CD4-positive, CD25-positive, alpha-beta regulatory T cell (primary cell): ENCODE measurements around the gene NRN1L. TPM values are rescaled to one million over a fixed set of nuclear protein-coding genes. Genes with fewer than 3 reads are reported as not detected.

Experiments
- ATAC-seq, 2 donors: fragments of 150-1000 bp; cut with Tn5 transposase; one replicate each; pipeline ENCODE4 v1.10.0; 2021; ENCODE audit warnings: low read depth in 2 of 2, moderate number of reproducible peaks in 2 of 2, moderate library complexity in 1 of 2
- DNase-seq, 3 donors: peaks; one replicate each; pipeline versions ENCODE4 v3.0.0 to v3.0.0-alpha.2; 2012 to 2022; ENCODE audit warnings: mixed read lengths in 1 of 3
- H3K27ac ChIP-seq: one replicate; pipeline ENCODE4 v1.7.0; 2013; ENCODE audit warnings: mild to moderate bottlenecking, low read length; ENCODE audit not compliant: insufficient read depth, poor library complexity, severe bottlenecking
- H3K27me3 ChIP-seq: one replicate; pipeline ENCODE4 v1.7.0; 2013; ENCODE audit warnings: low read length; ENCODE audit not compliant: control insufficient read depth, insufficient read depth
- H3K36me3 ChIP-seq: one replicate; pipeline ENCODE4 v1.7.0; 2013; ENCODE audit warnings: mild to moderate bottlenecking, low read length, moderate library complexity; ENCODE audit not compliant: control insufficient read depth, insufficient read depth
- H3K4me1 ChIP-seq: 2 replicates; pipeline ENCODE4 v1.7.0; 2013; ENCODE audit warnings: mild to moderate bottlenecking, low read length; ENCODE audit not compliant: insufficient read depth, control insufficient read depth, poor library complexity, severe bottlenecking
- H3K4me3 ChIP-seq: one replicate; pipeline ENCODE4 v1.7.0; 2013; ENCODE audit warnings: low read depth, mild to moderate bottlenecking, low read length, moderate library complexity
- H3K9me3 ChIP-seq, 2 experiments: 1 replicate in 1 of 2; 2 replicates in 1 of 2; pipeline ENCODE4 v1.7.0; 2013; ENCODE audit warnings: low read length in 2 of 2, mild to moderate bottlenecking in 1 of 2, moderate library complexity in 1 of 2; ENCODE audit not compliant: control insufficient read depth in 2 of 2
- H3K27ac Mint-ChIP-seq, 3 donors: one replicate each; pipeline ENCODE4 v1.8.0; 2020 to 2022; ENCODE audit warnings: mild to moderate bottlenecking in 3 of 3, mixed read lengths in 3 of 3, moderate library complexity in 2 of 3
- H3K27me3 Mint-ChIP-seq: one replicate; pipeline ENCODE4 v1.8.0; 2022; ENCODE audit warnings: mild to moderate bottlenecking, mixed read lengths
- H3K36me3 Mint-ChIP-seq: one replicate; pipeline ENCODE4 v1.8.0; 2020; ENCODE audit warnings: mixed read lengths
- H3K4me1 Mint-ChIP-seq, 4 donors: one replicate each; pipeline ENCODE4 v1.8.0; 2020 to 2022; ENCODE audit warnings: mixed read lengths in 4 of 4, mild to moderate bottlenecking in 1 of 4
- H3K4me3 Mint-ChIP-seq, 4 donors: one replicate each; pipeline ENCODE4 v1.8.0; 2020 to 2022; ENCODE audit warnings: mild to moderate bottlenecking in 4 of 4, mixed read lengths in 4 of 4, moderate library complexity in 3 of 4
- H3K9me3 Mint-ChIP-seq, 7 donors: one replicate each; pipeline ENCODE4 v1.8.0; 2020 to 2022; ENCODE audit warnings: mixed read lengths in 7 of 7, mild to moderate bottlenecking in 3 of 7, moderate library complexity in 2 of 7
- polyA plus RNA-seq, 4 donors: library from polyadenylated mRNA; unstranded; fragments of 300-500 nt; fragmentation: Illumina TruSeq; gene quantifications; one replicate each; pipeline ENCODE4 v1.2.3, GENCODE V29; 2021
- total RNA-seq: library from RNA; stranded (reverse); gene quantifications from one replicate; pipeline ENCODE4 v1.2.3, GENCODE V29; 2022

The NRN1L gene
- total and polyA plus RNA-seq, 5 donors from 2014 or later, result 0.37 to 2.7 (median 0.65) TPM; not detected in 2

DNA sequence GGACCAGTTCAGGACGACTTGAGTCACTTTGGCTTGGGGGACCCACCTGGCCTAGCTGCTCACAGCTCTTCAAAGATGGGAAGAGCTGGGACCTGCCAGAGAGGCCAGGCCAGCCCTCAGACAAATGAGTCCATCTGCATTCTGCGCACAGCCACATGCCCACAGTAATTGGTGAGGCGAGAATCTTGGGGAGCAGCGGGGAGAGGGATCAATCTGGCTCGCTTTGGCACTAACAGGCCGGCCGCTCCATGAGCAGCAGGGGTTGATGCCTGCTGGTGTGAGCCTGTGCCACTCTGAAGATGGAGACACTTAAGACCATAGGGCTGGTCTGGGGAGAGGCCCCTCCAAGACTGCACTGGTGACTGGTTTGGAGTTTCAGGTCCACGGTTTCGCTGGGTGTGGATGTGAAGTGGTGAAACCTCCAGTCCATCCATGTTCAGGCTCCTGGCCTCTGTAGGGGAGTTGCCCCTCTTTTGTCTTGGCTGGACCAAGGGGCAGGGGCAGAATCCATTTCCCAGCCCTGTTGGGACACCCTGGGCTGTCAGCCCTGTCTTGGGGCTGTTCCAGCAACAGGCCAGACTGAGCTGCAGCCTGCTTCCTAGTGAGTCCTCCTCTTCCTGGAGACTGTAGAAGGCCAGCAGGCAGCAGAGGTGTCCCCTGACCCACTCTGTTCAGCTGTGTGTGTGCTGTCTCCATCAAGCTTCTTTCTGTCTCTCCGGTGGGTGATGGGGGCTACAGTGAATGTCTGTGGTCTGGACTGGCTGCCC lies 39.6 kb downstream of the NRN1L start:
- Histone ChIP-seq H3K27ac (no peak overlapping the region), H3K4me1 (peaks cover 6% of the 10 kb centered on the region), H3K4me3 (no peak overlapping the region), H3K36me3 (peaks cover 22% of the 10 kb centered on the region), H3K27me3 (no peaks in the 10 kb centered on the region), H3K9me3 (no peaks in the 10 kb centered on the region)
- Mint-ChIP-seq H3K4me1 (peaks cover 0 to 17% (median 2%) of the 10 kb centered on the region in 4 donors), H3K27me3 (no peaks in the 10 kb centered on the region), H3K27ac (peak overlapping the region in 1 of 3 donors; percentile 8), H3K9me3 (no peaks in the 10 kb centered on the region), H3K36me3 (no peaks in the 10 kb centered on the region), H3K4me3 (no peak overlapping the region)
- no peak for DNase-seq
- no peak for ATAC-seq

DNA sequence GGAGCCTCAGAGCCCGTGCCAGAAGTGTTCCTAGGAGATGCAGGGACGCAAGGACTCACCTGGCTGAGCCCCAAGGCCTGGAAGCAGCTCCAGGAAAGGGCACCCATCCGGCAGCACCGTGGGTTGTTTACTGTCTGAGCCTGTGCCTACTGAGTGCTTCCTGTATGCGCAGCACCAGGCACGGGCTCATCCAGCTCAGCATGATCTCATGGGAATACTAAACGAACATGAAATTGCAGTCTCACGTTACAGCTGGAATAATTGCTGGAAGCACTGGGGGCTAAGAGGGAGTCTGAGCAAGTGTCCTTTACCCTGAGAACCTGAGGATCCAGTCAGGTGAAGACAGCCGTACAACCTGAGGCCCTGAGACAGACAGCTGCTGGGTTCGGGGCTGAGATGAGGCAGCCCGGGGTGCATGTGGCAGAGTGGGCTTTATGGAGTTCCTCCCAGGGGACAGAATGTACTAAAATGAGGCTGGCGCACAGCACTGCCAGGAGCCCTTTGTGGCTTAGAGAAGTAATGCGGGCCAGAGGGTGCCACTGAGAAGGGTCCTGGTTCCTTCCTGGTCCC lies 41.6 kb downstream of the NRN1L start:
- peaks cover 0 to 1% (median 0%) of the 10 kb centered on the region in 7 donors for H3K9me3 Mint-ChIP-seq
- H3K4me1 ChIP-seq, result peaks cover 6% of the 10 kb centered on the region
- DNase-seq (no peak), ATAC-seq (no peak)
- no peak overlapping the region for H3K4me3 Mint-ChIP-seq
- H3K27ac Mint-ChIP-seq, result no peak overlapping the region
- H3K36me3 Mint-ChIP-seq, result no peaks in the 10 kb centered on the region
- no peaks in the 10 kb centered on the region for H3K27me3 ChIP-seq
- H3K27ac ChIP-seq, result no peak overlapping the region
- H3K9me3 ChIP-seq, result no peaks in the 10 kb centered on the region
- H3K4me3 ChIP-seq, result no peak overlapping the region
- H3K4me1 Mint-ChIP-seq, result peaks cover 0 to 17% (median 2%) of the 10 kb centered on the region in 4 donors
- H3K27me3 Mint-ChIP-seq, result no peaks in the 10 kb centered on the region
- H3K36me3 ChIP-seq, result peaks cover 19% of the 10 kb centered on the region

DNA sequence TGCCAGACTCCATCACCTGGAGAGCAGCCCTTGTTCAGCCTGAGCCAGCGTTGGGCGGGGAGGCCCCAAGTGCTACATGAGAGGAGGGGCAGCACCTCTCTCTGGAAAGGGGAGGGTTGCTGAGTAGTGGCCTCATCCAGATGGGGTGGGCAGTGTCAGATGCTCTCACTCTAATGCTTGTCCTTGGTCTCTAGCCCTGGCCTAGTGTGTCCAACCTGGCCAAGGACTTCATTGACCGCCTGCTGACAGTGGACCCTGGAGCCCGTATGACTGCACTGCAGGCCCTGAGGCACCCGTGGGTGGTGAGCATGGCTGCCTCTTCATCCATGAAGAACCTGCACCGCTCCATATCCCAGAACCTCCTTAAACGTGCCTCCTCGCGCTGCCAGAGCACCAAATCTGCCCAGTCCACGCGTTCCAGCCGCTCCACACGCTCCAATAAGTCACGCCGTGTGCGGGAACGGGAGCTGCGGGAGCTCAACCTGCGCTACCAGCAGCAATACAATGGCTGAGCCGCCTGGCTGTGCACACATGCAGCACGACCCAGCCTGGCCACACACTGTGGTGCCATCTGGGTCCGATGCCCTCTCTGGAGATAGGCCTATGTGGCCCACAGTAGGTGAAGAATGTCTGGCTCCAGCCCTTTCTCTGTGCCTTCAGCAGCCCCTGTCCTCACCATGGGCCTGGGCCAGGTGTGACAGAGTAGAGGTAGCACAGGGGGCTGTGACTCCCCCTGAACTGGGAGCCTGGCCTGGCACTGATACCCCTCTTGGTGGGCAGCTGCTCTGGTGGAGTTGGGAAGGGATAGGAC lies 42.7 kb downstream of the NRN1L start:
- DNase-seq (no peak), ATAC-seq (no peak)
- no peaks in the 10 kb centered on the region for H3K36me3 Mint-ChIP-seq
- H3K27me3 Mint-ChIP-seq, result no peaks in the 10 kb centered on the region
- H3K4me3 Mint-ChIP-seq, result no peak overlapping the region
- no peak overlapping the region for H3K27ac ChIP-seq
- H3K4me1 ChIP-seq, result peaks cover 6% of the 10 kb centered on the region
- H3K4me3 ChIP-seq, result no peak overlapping the region
- H3K27ac Mint-ChIP-seq, result no peak overlapping the region
- no peaks in the 10 kb centered on the region for H3K27me3 ChIP-seq
- H3K4me1 Mint-ChIP-seq, result peaks cover 0 to 11% (median 2%) of the 10 kb centered on the region in 4 donors
- peaks cover 24% of the 10 kb centered on the region for H3K36me3 ChIP-seq
- H3K9me3 ChIP-seq, result no peaks in the 10 kb centered on the region
- H3K9me3 Mint-ChIP-seq, result peaks cover 0 to 1% (median 0%) of the 10 kb centered on the region in 7 donors

DNA sequence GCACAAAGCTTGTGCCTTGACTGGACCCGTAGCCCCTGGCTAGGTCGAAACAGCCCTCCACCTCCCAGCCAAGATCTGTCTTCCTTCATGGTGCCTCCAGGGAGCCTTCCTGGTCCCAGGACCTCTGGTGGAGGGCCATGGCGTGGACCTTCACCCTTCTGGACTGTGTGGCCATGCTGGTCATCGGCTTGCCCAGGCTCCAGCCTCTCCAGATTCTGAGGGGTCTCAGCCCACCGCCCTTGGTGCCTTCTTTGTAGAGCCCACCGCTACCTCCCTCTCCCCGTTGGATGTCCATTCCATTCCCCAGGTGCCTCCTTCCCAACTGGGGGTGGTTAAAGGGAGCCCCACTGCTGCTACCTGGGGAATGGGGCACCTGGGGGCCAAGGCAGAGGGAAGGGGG lies 43.5 kb downstream of the NRN1L start:
- no peaks in the 10 kb centered on the region for H3K36me3 Mint-ChIP-seq
- no peak for ATAC-seq

DNA sequence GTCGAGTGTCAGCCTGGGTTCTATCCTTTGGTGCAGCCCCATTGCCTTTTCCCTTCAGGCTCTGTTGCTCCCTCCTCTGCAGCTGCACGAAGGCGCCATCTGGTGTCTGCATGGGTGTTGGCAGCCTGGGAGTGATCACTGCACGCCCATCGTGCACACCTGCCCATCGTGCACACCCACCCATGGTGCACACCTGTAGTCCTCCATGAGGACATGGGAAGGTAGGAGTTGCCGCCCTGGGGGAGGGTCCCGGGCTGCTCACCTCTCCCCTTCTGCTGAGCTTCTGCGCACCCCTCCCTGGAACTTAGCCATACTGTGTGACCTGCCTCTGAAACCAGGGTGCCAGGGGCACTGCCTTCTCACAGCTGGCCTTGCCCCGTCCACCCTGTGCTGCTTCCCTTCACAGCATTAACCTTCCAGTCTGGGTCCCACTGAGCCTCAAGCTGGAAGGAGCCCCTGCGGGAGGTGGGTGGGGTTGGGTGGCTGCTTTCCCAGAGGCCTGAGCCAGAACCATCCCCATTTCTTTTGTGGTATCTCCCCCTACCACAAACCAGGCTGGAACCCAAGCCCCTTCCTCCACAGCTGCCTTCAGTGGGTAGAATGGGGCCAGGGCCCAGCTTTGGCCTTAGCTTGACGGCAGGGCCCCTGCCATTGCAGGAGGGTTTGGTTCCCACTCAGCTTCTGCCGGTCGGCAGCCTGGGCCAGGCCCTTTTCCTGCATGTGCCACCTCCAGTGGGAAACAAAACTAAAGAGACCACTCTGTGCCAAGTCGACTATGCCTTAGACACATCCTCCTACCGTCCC lies 44.1 kb downstream of the NRN1L start:
- Mint-ChIP-seq H3K36me3 (no peaks in the 10 kb centered on the region), H3K4me3 (no peak overlapping the region), H3K9me3 (peaks cover 0 to 1% (median 0%) of the 10 kb centered on the region in 7 donors), H3K4me1 (peaks cover 0 to 14% (median 3%) of the 10 kb centered on the region in 4 donors), H3K27ac (peak overlapping the region in 2 of 3 donors; percentile 31 to 38), H3K27me3 (no peaks in the 10 kb centered on the region)
- Histone ChIP-seq H3K9me3 (no peaks in the 10 kb centered on the region), H3K4me1 (peaks cover 6% of the 10 kb centered on the region), H3K27ac (no peak overlapping the region), H3K27me3 (no peaks in the 10 kb centered on the region), H3K4me3 (no peak overlapping the region), H3K36me3 (peaks cover 26% of the 10 kb centered on the region)
- peak; percentile 61 to 78 (median 77) for DNase-seq
- peak; percentile 73 to 78 for ATAC-seq

More for the DNA sequence above, 43.5 kb downstream of the NRN1L start:
- peaks cover 0 to 1% (median 0%) of the 10 kb centered on the region in 7 donors for H3K9me3 Mint-ChIP-seq
- DNase-seq, result no peak
- peaks cover 25% of the 10 kb centered on the region for H3K36me3 ChIP-seq
- H3K4me3 Mint-ChIP-seq, result no peak overlapping the region
- no peaks in the 10 kb centered on the region for H3K9me3 ChIP-seq
- H3K27ac Mint-ChIP-seq, result peak overlapping the region in 1 of 3 donors; percentile 31
- no peaks in the 10 kb centered on the region for H3K27me3 ChIP-seq
- no peak overlapping the region for H3K4me3 ChIP-seq
- H3K27me3 Mint-ChIP-seq, result no peaks in the 10 kb centered on the region
- no peak overlapping the region for H3K27ac ChIP-seq
- peaks cover 6% of the 10 kb centered on the region for H3K4me1 ChIP-seq
- H3K4me1 Mint-ChIP-seq, result peaks cover 0 to 11% (median 2%) of the 10 kb centered on the region in 4 donors

DNA sequence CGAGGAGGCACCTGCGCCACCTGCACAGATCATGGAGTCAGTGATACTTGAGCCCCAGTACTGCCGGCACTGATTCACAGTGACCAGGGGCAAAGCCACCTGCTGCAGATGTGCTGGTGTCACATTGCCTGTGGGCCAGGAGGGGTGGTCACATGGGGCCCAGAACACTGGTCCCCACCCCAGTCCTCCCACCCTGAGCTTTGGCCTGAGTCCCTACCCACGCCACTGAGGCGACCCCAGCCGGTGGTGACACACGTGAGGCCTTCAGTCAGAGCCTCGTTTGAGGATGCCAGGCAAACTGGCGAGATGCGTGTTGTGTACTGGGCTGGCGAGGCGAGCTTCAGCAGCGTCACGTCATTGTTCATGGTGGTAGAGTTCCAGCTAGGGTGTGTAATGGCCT lies 45.5 kb downstream of the NRN1L start:
- H3K27ac Mint-ChIP-seq, result no peak overlapping the region
- no peak overlapping the region for H3K4me3 Mint-ChIP-seq
- ATAC-seq, result no peak
- peaks cover 41% of the 10 kb centered on the region for H3K36me3 ChIP-seq
- peaks cover 13% of the 10 kb centered on the region for H3K4me1 ChIP-seq
- no peak for DNase-seq
- H3K36me3 Mint-ChIP-seq, result peaks cover under 1% of the 10 kb centered on the region
- H3K9me3 Mint-ChIP-seq, result peaks cover 0 to 1% (median 0%) of the 10 kb centered on the region in 7 donors
- H3K9me3 ChIP-seq, result no peaks in the 10 kb centered on the region
- H3K4me3 ChIP-seq, result no peak overlapping the region
- no peak overlapping the region for H3K27ac ChIP-seq
- peaks cover 0 to 26% (median 11%) of the 10 kb centered on the region in 4 donors for H3K4me1 Mint-ChIP-seq
- no peaks in the 10 kb centered on the region for H3K27me3 Mint-ChIP-seq
- no peaks in the 10 kb centered on the region for H3K27me3 ChIP-seq

DNA sequence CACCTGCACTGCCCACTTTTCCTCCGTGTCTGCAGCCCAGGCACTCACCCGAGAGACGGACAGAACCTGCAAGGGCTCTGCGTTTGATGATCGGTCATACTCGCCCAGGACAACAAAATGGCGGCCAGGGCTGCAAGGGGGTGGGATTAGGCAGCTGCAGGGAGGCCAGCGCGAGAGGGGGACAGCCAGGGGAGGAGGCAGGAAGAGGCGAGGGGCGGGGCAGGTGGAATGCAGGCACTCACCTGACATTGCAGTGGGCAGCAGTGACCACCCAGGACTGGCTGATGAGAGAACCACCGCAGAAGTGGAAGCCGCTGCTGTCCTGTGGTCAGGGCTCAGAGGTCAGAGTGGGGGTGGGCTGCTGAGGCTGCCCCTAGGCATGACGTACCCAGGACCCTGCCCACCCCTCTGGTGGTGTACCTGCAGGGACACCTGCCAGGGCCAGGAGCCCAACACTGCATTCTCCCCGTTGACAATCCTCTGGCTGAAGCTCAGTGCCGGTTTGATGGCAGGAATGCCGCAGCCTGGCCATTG lies 46.1 kb downstream of the NRN1L start:
- Mint-ChIP-seq H3K36me3 (peaks cover 6% of the 10 kb centered on the region), H3K27me3 (no peaks in the 10 kb centered on the region), H3K9me3 (peaks cover 0 to 1% (median 0%) of the 10 kb centered on the region in 7 donors), H3K4me1 (peaks cover 0 to 32% (median 15%) of the 10 kb centered on the region in 4 donors), H3K27ac (no peak overlapping the region), H3K4me3 (no peak overlapping the region)
- Histone ChIP-seq H3K36me3 (peaks cover 43% of the 10 kb centered on the region), H3K27ac (no peak overlapping the region), H3K4me1 (peaks cover 15% of the 10 kb centered on the region), H3K4me3 (no peak overlapping the region), H3K27me3 (no peaks in the 10 kb centered on the region), H3K9me3 (no peaks in the 10 kb centered on the region)
- no peak for ATAC-seq
- DNase-seq, result no peak
